ENCODE data around the gene PRKAG2.

DNA sequence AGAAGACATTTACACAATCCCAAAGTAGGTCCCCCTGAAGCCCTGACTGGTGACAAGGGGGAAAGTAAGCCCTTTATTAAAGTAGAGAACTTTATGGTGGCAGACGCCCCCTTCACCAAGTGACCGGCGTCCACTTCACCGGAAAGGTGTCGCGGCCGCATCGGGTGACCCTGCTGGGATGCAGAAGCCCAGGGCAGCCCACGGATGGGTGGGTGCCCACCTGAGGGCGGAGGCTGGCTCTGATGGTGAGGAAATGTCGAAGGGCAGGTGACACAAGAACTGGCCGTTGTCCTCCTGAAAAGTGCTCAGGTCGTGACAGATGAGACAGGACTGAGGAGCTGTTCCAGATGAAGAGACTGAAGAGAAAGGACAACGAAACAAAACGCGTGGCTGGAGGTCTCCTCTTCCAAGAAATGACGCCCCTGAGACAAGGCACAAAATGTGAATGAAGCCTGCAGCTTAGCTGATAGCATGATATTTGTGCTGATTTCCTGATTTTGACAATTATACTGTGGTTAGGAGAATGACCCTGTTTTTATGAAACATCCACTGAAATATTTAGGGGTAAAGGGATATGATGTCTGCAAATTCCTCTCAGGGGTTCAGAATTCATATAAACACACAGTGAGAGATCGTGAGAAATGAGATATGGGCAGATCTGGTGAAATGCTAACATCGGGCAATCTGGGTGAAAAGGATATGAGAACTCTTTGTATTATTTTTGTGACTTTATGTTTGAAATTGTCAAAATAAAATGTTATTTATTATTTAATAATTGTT is 123.9 kb downstream of the PRKAG2 start:
- TF ChIP-seq, protein P1, sequence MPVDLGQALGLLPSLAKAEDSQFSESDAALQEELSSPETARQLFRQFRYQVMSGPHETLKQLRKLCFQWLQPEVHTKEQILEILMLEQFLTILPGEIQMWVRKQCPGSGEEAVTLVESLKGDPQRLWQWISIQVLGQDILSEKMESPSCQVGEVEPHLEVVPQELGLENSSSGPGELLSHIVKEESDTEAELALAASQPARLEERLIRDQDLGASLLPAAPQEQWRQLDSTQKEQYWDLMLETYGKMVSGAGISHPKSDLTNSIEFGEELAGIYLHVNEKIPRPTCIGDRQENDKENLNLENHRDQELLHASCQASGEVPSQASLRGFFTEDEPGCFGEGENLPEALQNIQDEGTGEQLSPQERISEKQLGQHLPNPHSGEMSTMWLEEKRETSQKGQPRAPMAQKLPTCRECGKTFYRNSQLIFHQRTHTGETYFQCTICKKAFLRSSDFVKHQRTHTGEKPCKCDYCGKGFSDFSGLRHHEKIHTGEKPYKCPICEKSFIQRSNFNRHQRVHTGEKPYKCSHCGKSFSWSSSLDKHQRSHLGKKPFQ (CRISPR knock-in tag; IDR thresholded peaks at IDR 0.05; ENCODE audit: insufficient replicate concordance): no peak
- TF ChIP-seq RBAK (CRISPR knock-in tag; IDR thresholded peaks at IDR 0.05) (no peak), EZH2 (conservative IDR thresholded peaks at IDR 0.05; ENCODE audit: low read depth, low read length) (no peak), ZNF205 (CRISPR knock-in tag; IDR thresholded peaks at IDR 0.05) (no peak), ZIK1 (CRISPR knock-in tag; IDR thresholded peaks at IDR 0.05; ENCODE audit: borderline replicate concordance, low read depth) (no peak), MIXL1 (CRISPR knock-in tag; IDR thresholded peaks at IDR 0.05) (no peak), ZNF839 (CRISPR knock-in tag; IDR thresholded peaks at IDR 0.05; ENCODE audit: borderline replicate concordance) (no peak)
- TF ChIP-seq, protein P2, sequence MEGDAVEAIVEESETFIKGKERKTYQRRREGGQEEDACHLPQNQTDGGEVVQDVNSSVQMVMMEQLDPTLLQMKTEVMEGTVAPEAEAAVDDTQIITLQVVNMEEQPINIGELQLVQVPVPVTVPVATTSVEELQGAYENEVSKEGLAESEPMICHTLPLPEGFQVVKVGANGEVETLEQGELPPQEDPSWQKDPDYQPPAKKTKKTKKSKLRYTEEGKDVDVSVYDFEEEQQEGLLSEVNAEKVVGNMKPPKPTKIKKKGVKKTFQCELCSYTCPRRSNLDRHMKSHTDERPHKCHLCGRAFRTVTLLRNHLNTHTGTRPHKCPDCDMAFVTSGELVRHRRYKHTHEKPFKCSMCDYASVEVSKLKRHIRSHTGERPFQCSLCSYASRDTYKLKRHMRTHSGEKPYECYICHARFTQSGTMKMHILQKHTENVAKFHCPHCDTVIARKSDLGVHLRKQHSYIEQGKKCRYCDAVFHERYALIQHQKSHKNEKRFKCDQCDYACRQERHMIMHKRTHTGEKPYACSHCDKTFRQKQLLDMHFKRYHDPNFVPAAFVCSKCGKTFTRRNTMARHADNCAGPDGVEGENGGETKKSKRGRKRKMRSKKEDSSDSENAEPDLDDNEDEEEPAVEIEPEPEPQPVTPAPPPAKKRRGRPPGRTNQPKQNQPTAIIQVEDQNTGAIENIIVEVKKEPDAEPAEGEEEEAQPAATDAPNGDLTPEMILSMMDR (CRISPR knock-in tag; IDR thresholded peaks at IDR 0.05): no peak
- TF ChIP-seq, protein P3, sequence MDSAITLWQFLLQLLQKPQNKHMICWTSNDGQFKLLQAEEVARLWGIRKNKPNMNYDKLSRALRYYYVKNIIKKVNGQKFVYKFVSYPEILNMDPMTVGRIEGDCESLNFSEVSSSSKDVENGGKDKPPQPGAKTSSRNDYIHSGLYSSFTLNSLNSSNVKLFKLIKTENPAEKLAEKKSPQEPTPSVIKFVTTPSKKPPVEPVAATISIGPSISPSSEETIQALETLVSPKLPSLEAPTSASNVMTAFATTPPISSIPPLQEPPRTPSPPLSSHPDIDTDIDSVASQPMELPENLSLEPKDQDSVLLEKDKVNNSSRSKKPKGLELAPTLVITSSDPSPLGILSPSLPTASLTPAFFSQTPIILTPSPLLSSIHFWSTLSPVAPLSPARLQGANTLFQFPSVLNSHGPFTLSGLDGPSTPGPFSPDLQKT (CRISPR knock-in tag; IDR thresholded peaks at IDR 0.05; ENCODE audit: borderline replicate concordance): no peak
- TF ChIP-seq, protein P4, sequence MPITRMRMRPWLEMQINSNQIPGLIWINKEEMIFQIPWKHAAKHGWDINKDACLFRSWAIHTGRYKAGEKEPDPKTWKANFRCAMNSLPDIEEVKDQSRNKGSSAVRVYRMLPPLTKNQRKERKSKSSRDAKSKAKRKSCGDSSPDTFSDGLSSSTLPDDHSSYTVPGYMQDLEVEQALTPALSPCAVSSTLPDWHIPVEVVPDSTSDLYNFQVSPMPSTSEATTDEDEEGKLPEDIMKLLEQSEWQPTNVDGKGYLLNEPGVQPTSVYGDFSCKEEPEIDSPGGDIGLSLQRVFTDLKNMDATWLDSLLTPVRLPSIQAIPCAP (CRISPR knock-in tag; IDR thresholded peaks at IDR 0.05; ENCODE audit: low read depth): no peak
